Pulmonary artery endothelial cell (primary cell): ENCODE results near the gene MAP2K7. TPM values are rescaled to one million over a fixed set of nuclear protein-coding genes. Genes with fewer than 3 reads are reported as not detected.
A peak's percentile ranks its signal among the peaks of the same experiment; 100 is the strongest.

Experiments used
- DNase-seq: peaks from one replicate; pipeline ENCODE4 v3.0.0-alpha.2; 2011; ENCODE audit warnings: low read depth, low spot score
- total RNA-seq: library from RNA; depleted of rRNA; stranded (reverse); fragments of >200 nt; gene quantifications from 2 replicates; pipeline ENCODE4 v1.2.3, GENCODE V29; 2014

MAP2K7 gene
- total RNA-seq, 1 donor from 2014 or later, result 8.8 TPM

DNA sequence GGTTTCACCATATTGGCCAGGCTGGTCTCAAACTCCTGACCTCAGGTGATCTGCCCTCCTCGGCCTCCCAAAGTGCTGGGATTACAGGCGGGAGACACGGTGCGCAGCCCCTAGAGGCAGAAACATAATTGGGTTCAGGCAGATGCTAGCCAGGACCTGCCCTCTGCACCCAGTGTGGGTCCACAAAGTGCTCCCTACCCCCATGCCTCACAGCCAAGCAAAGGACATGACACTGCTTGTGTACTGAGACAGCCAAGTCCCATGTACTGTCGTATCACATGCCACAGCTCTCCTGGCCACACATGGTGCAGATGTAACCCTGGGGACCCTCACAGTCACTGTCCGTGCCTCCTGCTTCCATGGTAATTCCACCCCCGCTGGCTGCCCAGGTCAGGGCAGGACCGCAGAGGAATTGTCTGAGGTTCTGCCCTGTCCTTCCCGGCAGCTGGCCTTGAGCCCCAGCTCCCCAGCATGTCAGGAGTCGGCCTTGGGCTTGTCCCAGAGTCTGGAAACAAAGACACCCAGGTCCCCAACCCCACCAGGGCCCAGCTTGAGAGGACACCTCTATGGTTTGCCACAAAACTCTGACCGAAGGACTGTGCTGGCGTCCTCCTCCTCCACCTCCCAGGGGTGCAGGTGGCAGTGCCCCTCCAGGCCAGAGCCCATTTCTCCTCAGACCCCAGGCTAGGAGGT lies 37.1 kb upstream of the MAP2K7 start:
- no peak for DNase-seq

DNA sequence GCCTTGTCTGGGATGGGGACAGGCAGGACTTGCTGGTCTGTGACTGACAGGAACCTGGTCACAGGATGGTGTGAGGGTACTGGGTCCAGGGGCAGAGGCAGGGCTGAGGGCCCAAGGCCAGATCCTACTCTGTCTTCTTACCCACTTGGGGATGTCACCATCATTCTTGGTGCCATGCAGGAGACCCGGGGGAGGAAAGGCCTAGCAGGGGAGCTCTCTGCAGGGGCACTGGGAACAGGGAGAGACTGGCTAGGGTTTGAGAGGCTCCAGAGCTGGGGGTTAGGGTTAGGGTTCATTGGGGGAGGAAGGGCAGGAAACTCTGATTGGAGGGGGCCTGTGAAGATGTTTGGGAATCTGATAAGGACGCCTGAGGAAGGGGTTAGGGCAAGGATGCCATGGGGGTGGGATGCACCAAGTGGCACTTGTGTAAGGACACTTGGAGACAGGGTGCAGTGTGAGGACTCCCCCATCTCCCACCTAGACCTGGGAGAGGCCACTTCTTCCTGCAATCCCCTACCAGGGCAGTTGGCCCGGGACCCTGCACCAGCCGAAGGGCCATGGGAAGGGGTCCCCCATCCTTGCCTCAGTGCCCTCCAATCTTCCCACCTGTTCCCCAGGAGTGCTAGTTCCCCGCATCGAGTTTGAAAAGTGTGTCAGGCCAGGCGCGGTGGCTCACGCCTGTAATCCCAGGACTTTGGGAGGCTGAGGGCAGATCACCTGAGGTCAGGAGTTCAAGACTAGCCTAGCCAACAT lies 36.4 kb upstream of the MAP2K7 start:
- DNase-seq, result no peak

DNA sequence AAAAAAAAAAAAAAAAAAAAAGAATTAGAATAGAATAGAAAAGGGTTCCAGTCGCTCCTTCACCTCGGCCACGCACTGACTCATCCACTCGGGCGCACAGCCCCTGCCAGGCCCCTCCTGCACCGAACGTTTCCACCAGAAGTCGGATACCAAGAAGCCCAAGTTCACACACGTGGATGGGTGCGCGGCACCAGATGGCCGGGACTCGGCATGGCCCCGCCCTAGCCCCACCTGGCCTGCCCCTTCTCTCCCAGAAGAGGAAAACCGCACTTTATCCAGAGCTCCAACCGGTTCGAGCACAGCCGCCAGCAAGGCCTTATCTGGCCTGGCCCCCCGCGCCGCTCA lies 35.4 kb upstream of the MAP2K7 start:
- no peak for DNase-seq

DNA sequence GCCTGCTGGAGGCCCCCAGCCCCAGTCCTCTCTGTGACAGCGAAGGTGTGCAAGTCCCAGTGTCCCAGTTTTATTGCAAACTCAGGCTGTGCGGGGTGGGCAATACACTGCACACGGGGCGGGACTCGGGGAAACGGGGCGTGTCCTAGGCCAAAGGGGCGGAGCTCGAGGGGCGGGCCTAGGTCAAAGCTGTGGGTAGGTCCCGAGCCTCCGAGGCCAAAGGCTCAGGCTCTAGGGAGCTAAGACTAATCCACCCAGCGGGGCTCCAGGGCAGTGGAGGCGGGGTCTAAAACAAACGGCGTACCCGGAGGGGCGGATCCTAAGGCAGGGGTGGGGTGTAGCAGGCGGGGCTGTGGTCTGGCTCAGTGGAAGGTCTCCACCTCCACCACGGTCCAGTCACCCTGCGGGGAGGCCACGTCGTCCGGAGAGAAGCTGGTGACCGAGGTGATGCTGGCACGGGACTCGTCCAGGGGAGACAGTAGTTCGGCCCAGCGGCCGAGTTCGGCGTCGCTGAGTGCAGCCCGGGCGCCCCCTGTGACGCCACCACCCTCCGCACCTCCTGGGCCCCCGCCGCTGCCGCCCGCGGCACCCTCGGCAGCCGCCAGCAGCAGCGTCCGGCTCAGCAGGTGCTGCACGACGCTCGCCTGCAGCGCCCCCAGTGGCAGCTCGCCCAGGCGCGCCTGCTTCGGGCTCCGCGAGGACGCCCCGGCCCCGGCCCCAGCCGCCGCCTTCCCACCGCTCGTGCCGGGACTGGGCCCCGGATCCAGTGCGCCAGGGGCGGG lies 34.8 kb upstream of the MAP2K7 start:
- no peak for DNase-seq

DNA sequence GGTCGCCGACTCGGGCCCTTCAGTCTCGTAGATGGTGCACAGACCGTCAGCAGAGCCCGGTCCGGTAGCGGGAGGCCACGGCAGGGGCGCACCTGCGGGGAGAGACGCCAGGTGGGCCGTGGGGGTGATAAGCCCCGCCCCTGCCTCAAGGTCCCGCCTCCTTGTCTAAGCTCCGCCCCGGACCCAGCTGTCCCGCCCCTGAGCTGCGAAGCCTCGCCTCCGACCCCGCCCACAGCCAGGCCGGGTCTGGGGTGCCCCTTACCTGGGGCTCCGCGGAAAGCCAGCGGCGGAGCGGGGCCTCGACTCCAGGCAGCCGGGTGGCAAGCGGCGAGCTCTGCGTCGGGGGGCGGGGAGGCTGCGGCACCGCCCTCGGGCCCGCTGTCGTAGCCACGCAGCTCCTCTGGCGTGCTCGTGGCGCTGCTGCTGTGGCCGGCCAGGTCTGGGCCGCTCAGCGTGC lies 34.2 kb upstream of the MAP2K7 start:
- no peak for DNase-seq

DNA sequence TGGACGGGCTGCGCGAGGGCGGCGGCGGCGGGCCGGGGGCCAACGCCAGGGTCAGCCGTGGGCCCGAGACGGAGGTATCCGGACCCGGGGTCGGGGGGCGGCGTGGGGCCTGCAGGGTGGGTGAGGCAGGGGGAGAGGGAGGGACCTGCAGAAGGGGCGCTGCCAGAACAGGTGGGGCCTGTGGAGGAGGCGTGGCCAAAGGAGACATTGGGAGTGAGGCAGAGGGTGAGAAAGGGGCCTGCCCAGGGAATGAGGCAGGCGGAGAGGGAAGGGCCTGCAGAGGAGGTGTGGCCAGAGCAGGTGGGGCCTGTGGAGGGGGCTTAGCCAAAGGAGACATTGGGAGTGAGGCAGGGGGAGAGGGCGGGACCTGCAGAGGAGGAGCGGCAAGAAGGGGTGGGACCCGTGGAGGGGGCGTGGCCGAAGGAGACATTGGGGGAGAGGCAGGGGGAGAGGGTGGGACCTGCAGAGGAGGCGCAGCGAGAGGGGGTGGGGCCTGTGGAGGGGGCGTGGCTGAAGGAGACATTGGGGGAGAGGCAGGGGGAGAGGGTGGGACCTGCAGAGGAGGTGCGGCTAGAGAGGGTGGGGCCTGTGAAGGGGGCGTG lies 33.7 kb upstream of the MAP2K7 start:
- no peak for DNase-seq

DNA sequence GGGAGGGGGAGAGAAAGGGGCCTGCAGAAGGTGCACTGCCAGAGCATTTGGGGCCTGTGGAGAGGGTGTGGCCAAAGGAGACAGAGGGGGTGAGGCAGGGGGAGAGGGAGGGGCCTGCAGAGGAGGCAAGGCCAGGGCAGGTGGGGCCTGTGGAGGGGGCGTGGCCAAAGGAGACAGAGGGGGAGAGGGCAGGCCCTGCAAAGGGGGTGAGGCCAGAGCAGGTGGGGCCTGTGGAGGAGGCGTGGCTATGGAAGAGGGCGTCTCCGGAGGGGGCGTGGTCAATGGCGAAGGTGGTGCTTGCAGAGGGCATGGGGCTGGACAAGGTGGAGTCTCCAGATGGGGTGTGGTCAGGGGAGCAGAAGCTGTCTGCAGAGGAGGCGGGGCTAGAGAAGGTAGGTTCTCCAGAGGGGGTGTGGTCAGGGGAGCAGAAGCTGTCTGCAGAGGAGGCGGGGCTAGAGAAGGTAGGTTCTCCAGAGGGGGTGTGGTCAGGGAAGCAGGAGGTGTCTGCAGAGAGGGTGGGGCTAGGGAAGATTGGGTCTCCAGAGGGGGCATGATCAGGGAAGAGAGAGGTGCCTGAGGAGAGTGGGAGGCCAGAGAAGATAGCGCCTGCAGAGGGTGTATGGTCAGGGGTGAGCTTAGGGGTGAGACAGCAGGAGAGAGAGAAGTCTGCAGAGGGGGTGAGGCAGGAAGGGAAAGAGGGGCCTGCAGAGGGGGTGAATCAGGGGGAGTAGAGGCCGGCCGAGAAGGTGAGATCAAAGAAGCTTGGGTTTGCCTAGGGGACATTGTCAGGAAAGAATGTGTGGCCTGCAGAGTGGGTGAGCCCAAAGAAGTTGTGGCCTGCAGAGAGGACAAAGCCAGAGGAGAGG lies 32.9 kb upstream of the MAP2K7 start:
- no peak for DNase-seq

DNA sequence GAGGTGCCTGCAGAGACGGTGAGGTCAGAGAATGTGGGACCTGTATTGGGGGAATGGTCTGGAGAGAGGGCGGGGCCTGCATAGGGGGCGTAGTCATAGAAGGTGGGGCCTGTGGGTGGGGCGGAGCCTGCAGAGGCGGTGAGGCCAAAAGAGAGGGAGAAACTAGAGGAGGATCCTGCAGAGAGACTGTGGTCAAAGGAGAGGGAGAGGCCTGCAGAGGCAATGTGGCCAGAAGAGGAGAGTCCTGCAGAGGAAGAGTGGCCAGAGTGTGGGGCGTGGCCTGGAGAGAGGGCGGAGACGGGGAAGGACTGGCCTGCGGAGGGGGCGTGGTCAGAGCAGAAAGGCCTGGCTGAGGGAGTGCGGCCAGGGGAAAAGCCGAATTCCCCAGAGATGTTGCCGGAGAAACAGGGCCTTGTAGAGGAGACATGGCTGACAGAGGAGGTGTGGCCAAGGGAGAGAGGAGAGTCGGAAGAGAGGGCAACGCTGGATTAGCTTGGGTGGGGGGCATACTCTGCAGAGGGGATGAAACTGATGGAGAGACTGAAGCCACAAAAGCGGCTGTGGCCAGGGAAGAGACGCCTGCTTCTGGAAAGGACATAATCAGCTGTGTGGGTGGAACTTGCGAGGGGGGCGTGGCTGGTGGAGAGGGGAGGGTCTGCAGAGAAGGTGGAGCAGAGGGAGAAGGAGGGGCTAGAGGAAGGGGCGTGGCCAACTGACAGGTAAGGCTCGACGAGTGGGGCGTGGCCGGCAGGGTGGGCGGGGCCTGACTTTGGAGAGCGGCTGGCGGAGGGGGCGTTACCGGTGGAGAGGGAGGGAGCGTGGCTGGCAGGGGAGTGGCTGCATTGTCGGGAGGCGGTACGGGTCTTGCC lies 32.0 kb upstream of the MAP2K7 start:
- DNase-seq, result peak; percentile 33

DNA sequence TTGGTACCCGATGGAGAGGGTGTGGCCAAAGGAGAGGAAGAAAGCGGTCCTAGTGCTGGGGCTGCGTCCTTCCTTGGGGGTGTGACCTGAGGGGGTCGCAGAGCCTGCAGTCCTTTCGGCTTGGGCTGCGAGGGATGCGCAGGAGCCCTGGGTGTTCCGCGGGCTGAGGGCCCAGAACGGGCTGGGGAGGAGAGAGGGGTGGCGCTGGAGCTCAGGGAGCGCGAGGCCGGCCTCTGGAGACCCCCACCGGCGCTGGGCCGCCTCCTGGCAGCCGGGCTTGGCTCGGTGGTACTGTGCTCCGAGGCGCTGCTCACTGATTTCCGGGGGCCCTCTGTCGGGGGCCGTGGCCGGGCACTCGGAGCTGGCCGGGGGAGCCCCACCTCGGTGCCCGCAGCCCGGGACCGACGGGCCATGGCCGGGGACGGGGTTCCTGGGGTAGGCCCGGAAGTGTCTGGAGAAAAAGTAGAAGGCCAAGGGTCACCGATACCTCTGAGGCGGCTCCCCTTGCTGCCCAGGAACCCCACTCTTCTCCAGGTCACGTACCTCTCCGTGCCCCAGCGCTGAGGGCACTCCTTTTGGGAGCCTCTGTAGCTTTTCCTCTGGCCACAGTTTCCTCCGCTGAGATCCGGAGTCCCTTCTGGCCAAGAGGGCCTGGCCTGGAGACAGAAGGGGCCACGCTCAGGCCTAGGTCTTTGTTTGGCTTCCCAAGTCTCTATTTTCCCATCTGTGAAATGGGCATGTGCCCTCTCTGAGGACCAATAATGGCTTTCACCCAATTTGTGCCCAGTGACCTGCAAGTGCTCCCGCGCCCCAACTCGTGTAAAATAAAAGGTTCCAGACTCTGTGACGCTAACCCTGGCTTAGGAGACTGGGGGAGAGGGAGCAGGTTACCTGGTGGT lies 31.1 kb upstream of the MAP2K7 start:
- no peak for DNase-seq

DNA sequence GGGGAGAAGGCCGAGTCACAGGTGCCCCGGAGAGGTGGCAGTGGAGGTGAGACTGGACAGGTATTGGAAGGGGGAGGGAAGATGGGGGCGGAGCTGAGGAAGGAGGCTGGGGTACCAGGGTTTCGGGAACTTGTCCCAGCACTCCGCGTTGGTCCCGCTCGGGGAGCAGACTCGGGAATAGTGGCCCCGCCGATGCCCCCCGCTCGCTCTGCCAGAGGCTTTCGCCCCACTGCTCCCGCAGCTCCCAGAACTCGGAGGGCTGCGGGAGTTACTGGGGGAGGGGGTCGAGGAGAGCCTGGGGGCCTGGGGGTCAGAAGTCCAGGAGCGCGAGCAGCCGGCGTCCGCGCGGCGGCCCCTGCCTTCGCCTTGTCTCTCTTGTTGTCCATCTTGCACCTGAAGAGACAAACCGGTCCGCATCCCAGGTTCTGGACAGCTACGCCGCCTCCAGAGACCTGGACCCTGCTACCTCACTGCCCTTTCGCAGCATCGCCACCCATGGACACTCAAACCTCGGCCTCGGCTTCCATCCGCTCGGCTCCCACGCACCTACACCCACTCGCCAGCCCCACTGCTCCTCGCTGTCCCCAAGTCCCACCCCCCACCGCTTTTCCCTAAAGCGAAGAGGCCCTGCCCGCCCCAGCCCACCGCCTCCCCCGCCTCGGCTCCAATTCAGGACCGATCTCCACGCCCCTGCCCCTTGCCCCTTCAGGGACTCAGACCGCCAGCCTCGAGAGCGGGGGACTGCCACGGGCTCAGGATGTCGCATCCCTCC lies 30.2 kb upstream of the MAP2K7 start:
- DNase-seq, result no peak

DNA sequence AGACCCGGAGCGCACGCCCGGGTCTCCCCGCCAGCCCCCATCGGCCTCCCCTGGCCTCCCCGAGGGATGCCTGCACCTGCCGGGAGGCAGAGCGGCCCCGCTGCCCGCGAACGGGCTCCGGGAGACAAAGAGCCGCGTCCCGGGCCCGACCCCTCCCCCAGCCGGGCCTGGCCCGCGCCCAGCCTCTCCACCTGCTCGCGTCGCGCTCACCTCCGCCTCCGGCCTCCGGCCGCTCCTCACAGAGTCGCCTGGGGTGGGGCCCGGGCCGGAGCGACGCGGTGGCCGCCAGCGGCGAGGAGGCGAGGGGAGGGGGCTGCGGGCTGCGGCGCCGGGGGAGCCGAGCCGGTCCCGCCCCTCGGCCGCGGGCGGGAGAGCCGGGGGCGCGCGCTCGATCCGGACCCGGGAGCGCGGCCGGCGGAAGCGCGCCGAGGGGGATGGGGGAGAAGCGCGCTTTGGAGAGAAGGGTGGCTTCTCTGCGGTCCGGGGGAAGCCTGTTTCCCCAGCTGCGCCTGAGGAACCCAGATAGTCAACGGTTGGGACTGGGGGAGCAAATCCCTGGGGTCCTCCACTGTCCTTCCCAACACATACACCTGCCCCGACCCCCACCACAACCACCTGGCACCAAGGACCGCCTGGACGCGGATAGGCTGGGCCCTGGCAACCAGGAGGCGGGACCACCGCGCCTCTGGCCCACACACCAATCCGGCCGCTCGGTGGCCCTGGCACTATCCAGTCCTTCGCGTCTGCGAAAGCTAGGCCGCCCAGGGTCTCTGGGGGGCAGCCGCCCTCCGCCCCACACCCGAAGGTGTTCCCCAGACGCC lies 29.4 kb upstream of the MAP2K7 start, which contains the start of gene PRR36:
Gene PRR36 (minus strand): TSS at position 315 of the 821 bp plus-strand sequence. CDS start 701 bp downstream, outside the sequence.
- DNase-seq, result no peak

DNA sequence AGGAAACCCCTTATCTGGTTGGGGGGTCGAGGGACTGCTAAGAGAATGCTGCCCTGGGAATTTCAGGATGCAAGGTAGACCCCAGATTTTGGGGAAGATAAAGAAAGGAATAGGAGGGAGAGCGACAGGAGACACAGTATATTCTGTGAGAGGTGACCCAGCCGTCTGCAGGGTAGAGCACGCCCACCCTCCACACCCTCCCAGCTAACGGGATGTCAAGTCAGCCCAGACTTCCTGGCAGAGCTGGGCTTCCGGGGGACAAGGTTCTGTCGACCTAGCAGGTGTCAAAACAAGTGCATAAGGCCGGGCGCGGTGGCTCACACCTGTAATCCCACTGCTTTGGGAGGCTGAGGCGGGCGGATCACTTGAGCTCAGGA lies 28.8 kb upstream of the MAP2K7 start:
- no peak for DNase-seq

DNA sequence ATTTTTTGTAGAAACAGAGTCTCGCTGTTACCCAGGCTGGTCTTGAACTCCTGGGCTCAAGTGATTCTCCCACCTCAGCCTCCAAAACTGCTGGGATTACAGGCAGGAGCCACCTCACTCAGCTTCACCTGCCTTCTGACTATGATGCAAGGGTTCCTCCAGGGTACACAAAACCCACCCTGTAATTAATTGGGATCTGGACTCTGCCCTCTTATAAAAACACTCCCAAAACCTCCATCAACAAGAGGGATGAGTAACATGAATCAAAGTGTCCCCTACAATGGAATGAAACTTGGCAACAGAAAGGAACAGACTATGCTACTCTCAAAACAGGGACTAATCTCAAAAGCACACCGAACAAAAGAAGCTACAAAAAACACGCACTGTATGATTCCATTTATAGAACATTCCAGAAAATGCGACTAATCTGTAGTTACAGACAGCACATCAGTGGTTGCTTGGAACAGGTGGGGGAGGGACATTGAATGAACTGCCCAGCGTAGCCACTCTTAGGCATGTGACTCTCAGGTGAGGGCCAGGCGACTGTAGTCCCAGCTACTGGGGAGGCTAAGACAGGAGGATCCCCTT lies 26.3 kb upstream of the MAP2K7 start:
- DNase-seq, result no peak

DNA sequence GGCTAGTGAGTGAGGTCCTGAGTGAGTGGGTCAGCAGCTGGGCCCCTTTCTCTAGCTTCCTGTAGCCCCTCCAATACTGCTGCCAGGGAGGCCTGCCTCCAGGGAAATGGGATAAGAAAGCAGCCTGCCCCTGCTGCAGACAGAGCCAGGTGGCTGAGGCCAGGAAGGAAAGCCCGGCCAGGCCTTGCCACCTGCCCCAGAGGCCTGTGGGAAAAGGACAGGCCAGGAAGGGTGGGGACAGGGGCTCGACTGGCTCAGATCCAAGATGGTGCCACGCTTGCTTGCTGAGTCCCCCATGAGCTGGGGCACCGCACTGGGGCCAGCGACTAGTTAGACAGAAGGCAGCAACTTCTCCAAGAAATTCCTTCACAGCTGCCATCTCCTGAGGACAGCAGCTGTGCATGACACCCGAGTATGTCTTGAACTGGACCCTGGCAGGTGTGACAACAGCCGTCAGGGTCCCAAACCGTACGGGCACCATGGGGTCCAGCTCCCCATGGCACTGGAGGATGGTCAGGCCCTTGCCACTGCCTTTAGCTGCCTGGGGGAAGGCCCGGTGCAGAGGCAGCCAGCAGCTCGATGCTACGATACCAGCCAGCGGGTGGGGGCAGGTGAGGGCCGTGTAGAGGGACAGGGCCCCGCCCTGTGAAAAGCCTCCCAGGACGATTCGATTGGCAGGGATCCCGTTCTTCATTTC lies 24.4 kb upstream of the MAP2K7 start:
- no peak for DNase-seq

DNA sequence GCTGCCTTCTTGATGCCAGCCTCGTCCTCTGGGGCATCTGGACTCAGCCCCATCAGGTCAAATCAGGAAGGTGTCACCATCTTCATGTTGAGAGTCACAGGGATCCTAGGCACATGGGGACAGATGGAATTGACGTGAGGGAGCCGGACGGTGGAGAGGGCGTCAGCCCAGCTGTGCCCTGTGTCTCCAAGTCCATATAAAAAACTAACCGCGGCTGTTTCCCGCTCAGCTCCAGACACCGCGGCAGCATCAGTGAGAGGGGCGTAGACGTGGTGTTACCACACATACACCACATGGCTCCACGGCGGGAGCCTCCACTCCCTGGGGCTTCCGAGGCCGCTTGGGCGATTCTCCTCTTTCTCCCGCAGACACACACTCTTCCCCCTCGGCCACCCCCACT lies 23.8 kb upstream of the MAP2K7 start:
- no peak for DNase-seq

DNA sequence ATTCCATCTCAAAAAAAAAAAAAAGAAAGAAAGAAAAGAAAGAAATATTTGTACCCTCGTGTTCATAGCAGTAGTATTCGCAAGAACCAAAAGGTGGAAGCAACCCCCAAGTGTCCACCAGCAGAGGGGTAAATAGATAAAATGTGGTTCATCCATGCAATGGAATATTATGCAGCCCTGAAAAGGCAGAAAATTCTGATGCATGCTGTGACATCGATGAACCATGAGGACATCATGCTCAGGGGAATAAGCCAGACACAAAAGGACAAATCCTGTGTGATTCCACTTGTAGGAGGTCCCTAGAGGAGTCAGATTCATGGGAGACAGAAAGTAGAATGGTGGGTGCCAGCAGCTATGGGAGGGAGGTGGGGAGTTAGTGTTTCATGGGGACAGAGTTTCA lies 21.8 kb upstream of the MAP2K7 start:
- no peak for DNase-seq
